AG08395 (cell line): Measurements from ENCODE around the gene DNAJB5.

Experiments used
- DNase-seq: peaks from one replicate; pipeline ENCODE4 v3.0.0; 2012; ENCODE audit warnings: mixed read lengths, low spot score

The DNAJB5 gene

GRCh38 chr9:34984049-34984448 is 5.5 kb upstream of the DNAJB5 start:
- peak; percentile 29 for DNase-seq

GRCh38 chr9:34985311-34985899 is 4.1 kb upstream of the DNAJB5 start:
- DNase-seq = peak; percentile 41

GRCh38 chr9:34986540-34987047 is 3.0 kb upstream of the DNAJB5 start:
- no peak for DNase-seq

- DNase-seq = no peak
Measured at GRCh38 chr9:34987160-34987901, 2.2 kb upstream of the DNAJB5 start.

GRCh38 chr9:34988218-34989002 is 1.1 kb upstream of the DNAJB5 start:
- DNase-seq = no peak

GRCh38 chr9:34989946-34990635 is 546 bp downstream of the DNAJB5 start:
- DNase-seq = peak; percentile 48

GRCh38 chr9:34990908-34991606 is 1.5 kb downstream of the DNAJB5 start:
- no peak for DNase-seq

- no peak for DNase-seq
Measured at GRCh38 chr9:34991607-34992375, 2.2 kb downstream of the DNAJB5 start.

GRCh38 chr9:34992376-34992951 is 2.9 kb downstream of the DNAJB5 start:
- peak; percentile 72 for DNase-seq

- peak; percentile 15 for DNase-seq
Measured at GRCh38 chr9:34993502-34994259, 4.1 kb downstream of the DNAJB5 start.

GRCh38 chr9:34994260-34994899 is 4.8 kb downstream of the DNAJB5 start:
- peak; percentile 69 for DNase-seq

GRCh38 chr9:34994900-34995669 is 5.5 kb downstream of the DNAJB5 start:
- peak; percentile 36 for DNase-seq

GRCh38 chr9:34995670-34996060 is 6.1 kb downstream of the DNAJB5 start:
- DNase-seq = peak; percentile 38

GRCh38 chr9:34996181-34996904 is 6.8 kb downstream of the DNAJB5 start:
- DNase-seq = no peak

- no peak for DNase-seq
Measured at GRCh38 chr9:34996905-34997279, 7.3 kb downstream of the DNAJB5 start.

GRCh38 chr9:34997379-34997781 is 7.8 kb downstream of the DNAJB5 start:
- no peak for DNase-seq

GRCh38 chr9:34998266-34998665 is 8.7 kb downstream of the DNAJB5 start:
- no peak for DNase-seq

GRCh38 chr9:34999576-34999975 is 10.0 kb downstream of the DNAJB5 start:
- no peak for DNase-seq
